ENCODE data around the gene ZNF441. TPM values are rescaled to one million over a fixed set of nuclear protein-coding genes. Genes with fewer than 3 reads are reported as not detected.

The ZNF441 gene
- total and polyA plus RNA-seq, 10 of the 15 experiments (the other 5 are each of a cell fraction or from before 2014, with no cell fraction given): 1.0 to 9.4 (median 4.3) TPM

DNA sequence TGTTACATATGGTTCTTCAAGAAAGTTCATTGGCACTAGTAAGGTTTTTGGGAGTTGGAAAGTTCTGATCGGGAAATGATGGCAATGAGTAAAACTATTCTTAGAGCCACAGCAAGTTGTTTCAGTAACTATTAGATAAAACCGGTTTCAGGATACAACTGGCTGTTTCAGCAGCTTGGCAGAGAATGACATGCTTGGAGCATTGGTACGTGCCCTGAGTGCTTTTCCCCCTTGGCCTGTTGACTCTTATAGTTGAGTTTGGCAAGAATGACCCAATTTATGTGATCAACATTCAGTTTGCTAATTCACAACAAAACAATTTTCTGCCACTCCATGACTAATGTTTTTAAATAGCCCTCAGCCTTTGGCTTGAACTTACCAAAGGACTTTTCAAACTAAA is 20.7 kb downstream of the ZNF441 start:
- Histone ChIP-seq H3K36me3 (ENCODE audit: control insufficient read depth in 2 of 2, insufficient read depth in 2 of 2, low read length in 1 of 2) (no peaks in the 10 kb centered on the region), H3K4me2 (ENCODE audit: control insufficient read depth, insufficient read depth) (no peak overlapping the region), H2AFZ (ENCODE audit: control insufficient read depth, low read depth, low read length) (no peak overlapping the region), H4K20me1 (ENCODE audit: control insufficient read depth, insufficient read depth) (no peaks in the 10 kb centered on the region), H3K4me3 (no peak overlapping the region), H3K27me3 (replicated peaks in 1 of 2; ENCODE audit: control insufficient read depth in 2 of 2, insufficient read depth in 2 of 2, low read length in 1 of 2) (no peaks in the 10 kb centered on the region), H3K9me3 (replicated peaks; ENCODE audit: control insufficient read depth, insufficient read depth, low read length) (peaks cover 14% of the 10 kb centered on the region), H3K27ac (ENCODE audit: control insufficient read depth, insufficient read depth) (no peak overlapping the region), H3K9ac (ENCODE audit: control insufficient read depth, insufficient read depth, low read length) (no peak overlapping the region), H3K4me1 (ENCODE audit: control insufficient read depth, insufficient read depth, low read length) (no peaks in the 10 kb centered on the region), H3K79me2 (ENCODE audit: control insufficient read depth, insufficient read depth, low read length) (no peaks in the 10 kb centered on the region)
- ATAC-seq (no peak), FAIRE-seq (no peak), DNase-seq (ENCODE audit: low read depth, low spot score) (no peak)
- POLR2A ChIA-PET: no interaction called here
- BruUV-seq (replicated peaks): no TSS peak
- intact Hi-C loops (cut with micrococcal nuclease; ENCODE audit: unreplicated experiment): no loop called here
- in situ Hi-C loops (cut with MboI): no loop called here
- WGBS (ENCODE audit: insufficient coverage, insufficient replicate concordance, low lambda C conversion rate, missing lambda C conversion rate): 96% methylated on average over 3 of the region's 3 CpGs
- TF ChIP-seq BHLHE40 (IDR thresholded peaks at IDR 0.05; ENCODE audit: borderline replicate concordance in 1 of 2, low read depth in 2 of 2, low read length in 1 of 2) (no peak), EP300 (IDR thresholded peaks at IDR 0.05; ENCODE audit: borderline replicate concordance in 1 of 2, control insufficient read depth in 1 of 2, low read depth in 2 of 2, low read length in 2 of 2) (no peak), SMC3 (IDR thresholded peaks at IDR 0.05; ENCODE audit: borderline replicate concordance, low read length) (no peak), NRF1 (conservative IDR thresholded peaks at IDR 0.05; ENCODE audit: low read depth, low read length) (no peak), TCF12 (IDR thresholded peaks at IDR 0.05; ENCODE audit: low read depth, low read length) (no peak), POLR2AphosphoS2 (IDR thresholded peaks at IDR 0.05; ENCODE audit: low read depth, low read length) (no peak), POLR2A (IDR thresholded peaks at IDR 0.05; ENCODE audit: low read depth, low read length) (no peak), ESRRA (IDR thresholded peaks at IDR 0.05; ENCODE audit: low read length) (no peak)
- TF ChIP-seq, protein P1, sequence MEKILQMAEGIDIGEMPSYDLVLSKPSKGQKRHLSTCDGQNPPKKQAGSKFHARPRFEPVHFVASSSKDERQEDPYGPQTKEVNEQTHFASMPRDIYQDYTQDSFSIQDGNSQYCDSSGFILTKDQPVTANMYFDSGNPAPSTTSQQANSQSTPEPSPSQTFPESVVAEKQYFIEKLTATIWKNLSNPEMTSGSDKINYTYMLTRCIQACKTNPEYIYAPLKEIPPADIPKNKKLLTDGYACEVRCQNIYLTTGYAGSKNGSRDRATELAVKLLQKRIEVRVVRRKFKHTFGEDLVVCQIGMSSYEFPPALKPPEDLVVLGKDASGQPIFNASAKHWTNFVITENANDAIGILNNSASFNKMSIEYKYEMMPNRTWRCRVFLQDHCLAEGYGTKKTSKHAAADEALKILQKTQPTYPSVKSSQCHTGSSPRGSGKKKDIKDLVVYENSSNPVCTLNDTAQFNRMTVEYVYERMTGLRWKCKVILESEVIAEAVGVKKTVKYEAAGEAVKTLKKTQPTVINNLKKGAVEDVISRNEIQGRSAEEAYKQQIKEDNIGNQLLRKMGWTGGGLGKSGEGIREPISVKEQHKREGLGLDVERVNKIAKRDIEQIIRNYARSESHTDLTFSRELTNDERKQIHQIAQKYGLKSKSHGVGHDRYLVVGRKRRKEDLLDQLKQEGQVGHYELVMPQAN (conservative IDR thresholded peaks at IDR 0.05): no peak
- TF ChIP-seq, protein P2, sequence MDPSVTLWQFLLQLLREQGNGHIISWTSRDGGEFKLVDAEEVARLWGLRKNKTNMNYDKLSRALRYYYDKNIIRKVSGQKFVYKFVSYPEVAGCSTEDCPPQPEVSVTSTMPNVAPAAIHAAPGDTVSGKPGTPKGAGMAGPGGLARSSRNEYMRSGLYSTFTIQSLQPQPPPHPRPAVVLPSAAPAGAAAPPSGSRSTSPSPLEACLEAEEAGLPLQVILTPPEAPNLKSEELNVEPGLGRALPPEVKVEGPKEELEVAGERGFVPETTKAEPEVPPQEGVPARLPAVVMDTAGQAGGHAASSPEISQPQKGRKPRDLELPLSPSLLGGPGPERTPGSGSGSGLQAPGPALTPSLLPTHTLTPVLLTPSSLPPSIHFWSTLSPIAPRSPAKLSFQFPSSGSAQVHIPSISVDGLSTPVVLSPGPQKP (IDR thresholded peaks at IDR 0.05; ENCODE audit: low read depth, low read length): no peak
- TF ChIP-seq, protein P3, sequence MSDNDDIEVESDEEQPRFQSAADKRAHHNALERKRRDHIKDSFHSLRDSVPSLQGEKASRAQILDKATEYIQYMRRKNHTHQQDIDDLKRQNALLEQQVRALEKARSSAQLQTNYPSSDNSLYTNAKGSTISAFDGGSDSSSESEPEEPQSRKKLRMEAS (IDR thresholded peaks at IDR 0.05; ENCODE audit: low read depth, low read length): no peak
- RAD21 ChIA-PET (ENCODE audit: unreplicated experiment): no interaction called here
- SMC1A ChIA-PET (ENCODE audit: uncharacterized antibody, unreplicated experiment): no interaction called here
- CTCF ChIA-PET: no interaction called here
